Activated T-cell treated with anti-CD3 and anti-CD28 coated beads for 48 hours (primary cell): ENCODE data around the gene CD55.

Experiments used
- DNase-seq: peaks from one replicate; pipeline ENCODE4 v3.0.0-alpha.2; 2020; ENCODE audit warnings: low read depth

Gene CD55

GRCh38 chr1:207330011-207330710 lies 8.7 kb downstream of the CD55 start:
- DNase-seq, result no peak

- no peak for DNase-seq
Observed at GRCh38 chr1:207331354-207332313, 10.2 kb downstream of the CD55 start.

- no peak for DNase-seq
Observed at GRCh38 chr1:207333009-207333600, 11.6 kb downstream of the CD55 start.

GRCh38 chr1:207333620-207334019 lies 12.1 kb downstream of the CD55 start:
- DNase-seq, result no peak

- DNase-seq, result no peak
Observed at GRCh38 chr1:207334337-207334736, 12.9 kb downstream of the CD55 start.

GRCh38 chr1:207335138-207335537 lies 13.7 kb downstream of the CD55 start:
- DNase-seq, result no peak

- no peak for DNase-seq
Observed at GRCh38 chr1:207335695-207336363, 14.4 kb downstream of the CD55 start.

- no peak for DNase-seq
Observed at GRCh38 chr1:207336559-207337467, 15.3 kb downstream of the CD55 start.

GRCh38 chr1:207342332-207342731 lies 20.9 kb downstream of the CD55 start:
- DNase-seq, result no peak

GRCh38 chr1:207343675-207344074 lies 22.2 kb downstream of the CD55 start:
- DNase-seq, result no peak

- DNase-seq, result no peak
Observed at GRCh38 chr1:207344221-207344620, 22.7 kb downstream of the CD55 start.

- DNase-seq, result no peak
Observed at GRCh38 chr1:207345644-207346477, 24.4 kb downstream of the CD55 start.

- DNase-seq, result no peak
Observed at GRCh38 chr1:207346513-207346912, 25.0 kb downstream of the CD55 start.

GRCh38 chr1:207349979-207350378 lies 28.5 kb downstream of the CD55 start:
- DNase-seq, result no peak

GRCh38 chr1:207352554-207352953 lies 31.1 kb downstream of the CD55 start:
- no peak for DNase-seq

GRCh38 chr1:207355060-207355459 lies 33.6 kb downstream of the CD55 start:
- DNase-seq, result no peak

- no peak for DNase-seq
Observed at GRCh38 chr1:207355513-207356295, 34.2 kb downstream of the CD55 start.

- no peak for DNase-seq
Observed at GRCh38 chr1:207361029-207361428, 39.6 kb downstream of the CD55 start.

GRCh38 chr1:207361889-207362288 lies 40.4 kb downstream of the CD55 start:
- DNase-seq, result no peak
